ENCODE measurements around the gene CMSS1.

Gene CMSS1

GRCh38 chr3:99852851-99853250 lies 35.2 kb downstream of the CMSS1 start:
- no peak for TF ChIP-seq CTCF (conservative IDR thresholded peaks at IDR 0.05)
- no peak overlapping the region for H3K27ac ChIP-seq

DNA sequence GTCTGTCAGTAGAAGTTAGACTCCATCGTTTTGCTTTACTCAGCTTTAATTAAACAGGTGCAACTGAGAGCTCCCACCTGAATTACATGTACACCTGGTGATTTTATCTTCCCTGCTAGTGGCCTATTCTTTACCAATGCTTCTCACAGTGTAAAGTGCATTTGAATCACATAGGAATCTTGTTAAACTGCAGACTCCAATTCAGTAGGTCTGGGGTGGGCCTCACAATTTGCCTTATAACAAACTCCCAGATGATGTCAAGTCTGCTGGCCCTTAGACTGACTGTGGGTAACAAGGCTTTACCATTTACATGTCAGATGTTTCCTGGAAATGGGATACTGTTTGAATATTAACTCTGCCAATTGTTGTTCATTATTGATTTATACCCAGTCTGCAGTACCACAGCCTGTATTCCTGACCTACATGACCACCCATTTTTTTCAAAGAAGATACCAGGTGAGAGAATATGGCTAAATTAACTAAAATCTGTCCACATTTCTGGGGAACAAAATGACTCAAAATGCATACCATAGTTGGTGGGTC lies 37.2 kb downstream of the CMSS1 start:
- no peak for TF ChIP-seq CTCF (conservative IDR thresholded peaks at IDR 0.05)

DNA sequence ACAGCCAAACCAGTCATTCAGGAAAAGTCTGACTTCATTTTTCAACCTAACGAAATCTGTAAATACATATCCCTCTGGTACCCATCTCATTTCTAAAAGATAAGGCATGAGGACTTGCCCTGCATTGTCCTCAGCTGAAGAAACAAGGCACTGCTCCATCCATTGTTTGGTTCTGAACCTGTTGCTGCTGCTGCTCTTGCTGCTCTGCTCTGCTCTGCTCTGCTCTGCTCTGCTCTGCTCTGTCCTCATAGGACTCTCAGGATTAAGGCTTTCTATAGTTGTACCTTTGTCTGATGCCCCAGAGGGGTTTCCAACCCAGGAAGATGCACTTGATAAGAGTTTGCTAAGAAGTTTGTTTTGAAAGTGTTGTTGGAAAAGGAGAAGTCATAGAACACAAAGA lies 38.2 kb downstream of the CMSS1 start:
- no peak for TF ChIP-seq CTCF (conservative IDR thresholded peaks at IDR 0.05)
- H3K27ac ChIP-seq: no peak overlapping the region

More for the DNA sequence above, 37.2 kb downstream of the CMSS1 start:
- H3K27ac ChIP-seq: no peak overlapping the region

- no peak for TF ChIP-seq CTCF (conservative IDR thresholded peaks at IDR 0.05)
- H3K27ac ChIP-seq: no peak overlapping the region
These were observed 39.0 kb downstream of the CMSS1 start for GRCh38 chr3:99856437-99857220.

GRCh38 chr3:99857278-99857677 lies 39.6 kb downstream of the CMSS1 start:
- no peak for TF ChIP-seq CTCF (conservative IDR thresholded peaks at IDR 0.05)
- H3K27ac ChIP-seq: no peak overlapping the region

GRCh38 chr3:99858469-99858868 lies 40.8 kb downstream of the CMSS1 start:
- no peak for TF ChIP-seq CTCF (conservative IDR thresholded peaks at IDR 0.05)
- no peak overlapping the region for H3K27ac ChIP-seq

DNA sequence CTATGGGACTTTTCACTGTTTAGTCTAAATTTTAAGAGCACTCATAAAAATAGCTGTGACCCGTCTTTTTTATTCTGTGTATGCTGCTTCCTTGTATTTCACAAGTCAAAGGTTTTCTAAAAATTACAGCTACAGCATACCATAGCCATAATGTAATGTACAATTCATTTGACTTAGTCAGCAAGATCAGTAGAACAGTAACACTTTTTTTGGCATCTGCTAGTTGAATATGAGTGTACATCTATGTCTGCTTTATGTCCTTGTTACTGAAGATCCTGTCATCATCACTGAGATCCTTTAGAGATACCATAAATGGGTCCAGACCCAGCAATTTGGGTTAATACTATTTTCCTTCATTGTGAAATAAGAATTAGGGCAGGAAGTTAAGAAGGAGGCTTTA lies 42.2 kb downstream of the CMSS1 start:
- TF ChIP-seq CTCF (conservative IDR thresholded peaks at IDR 0.05): no peak
- no peak overlapping the region for H3K27ac ChIP-seq
